ENCODE measurements around the gene NT5DC1.

The NT5DC1 gene

GRCh38 chr6:116100419-116101301 lies at the start of gene NT5DC1:
TSS of gene NT5DC1 (plus strand) at chr6:116100853. CDS start at chr6:116100931, 78 bp downstream.
- peak; percentile 60 for DNase-seq (ENCODE audit: low spot score)
- FAIRE-seq, result no peak

GRCh38 chr6:116051244-116051643 lies 49.4 kb upstream of the NT5DC1 start:
- DNase-seq (ENCODE audit: low spot score) (no peak), FAIRE-seq (no peak)

GRCh38 chr6:116055513-116055912 lies 45.1 kb upstream of the NT5DC1 start:
- FAIRE-seq, result no peak
- no peak for DNase-seq (ENCODE audit: low spot score)

- FAIRE-seq, result no peak
- no peak for DNase-seq (ENCODE audit: low spot score)
These were observed 42.9 kb upstream of the NT5DC1 start for GRCh38 chr6:116057766-116058165.

GRCh38 chr6:116059713-116060571 lies 40.7 kb upstream of the NT5DC1 start:
- DNase-seq (ENCODE audit: low spot score), result no peak
- FAIRE-seq, result no peak

- DNase-seq (ENCODE audit: low spot score) (peak; percentile 72), FAIRE-seq (peak; percentile 89)
These were observed 39.9 kb upstream of the NT5DC1 start, which contains the start of gene FRK for GRCh38 chr6:116060572-116061283. TSS of gene FRK (minus strand) at chr6:116060891. CDS start at chr6:116060311, 580 bp downstream.

GRCh38 chr6:116062496-116062895 lies 38.2 kb upstream of the NT5DC1 start:
- DNase-seq (ENCODE audit: low spot score) (no peak), FAIRE-seq (no peak)

GRCh38 chr6:116064666-116065065 lies 36.0 kb upstream of the NT5DC1 start:
- no peak for DNase-seq (ENCODE audit: low spot score)
- no peak for FAIRE-seq

GRCh38 chr6:116066789-116067188 lies 33.9 kb upstream of the NT5DC1 start:
- no peak for FAIRE-seq

GRCh38 chr6:116070101-116070500 lies 30.6 kb upstream of the NT5DC1 start:
- no peak for DNase-seq (ENCODE audit: low spot score)
- no peak for FAIRE-seq

More at GRCh38 chr6:116066789-116067188, 33.9 kb upstream of the NT5DC1 start:
- no peak for DNase-seq (ENCODE audit: low spot score)

- DNase-seq (ENCODE audit: low spot score), result no peak
- FAIRE-seq, result no peak
These were observed 29.9 kb upstream of the NT5DC1 start for GRCh38 chr6:116070616-116071389.

- no peak for FAIRE-seq
- no peak for DNase-seq (ENCODE audit: low spot score)
These were observed 28.3 kb upstream of the NT5DC1 start for GRCh38 chr6:116072368-116072767.

- FAIRE-seq (no peak), DNase-seq (ENCODE audit: low spot score) (peak; percentile 42)
These were observed 26.8 kb upstream of the NT5DC1 start for GRCh38 chr6:116073765-116074440.

GRCh38 chr6:116074732-116075390 lies 25.8 kb upstream of the NT5DC1 start:
- DNase-seq (ENCODE audit: low spot score), result no peak
- FAIRE-seq, result no peak

- no peak for DNase-seq (ENCODE audit: low spot score)
- no peak for FAIRE-seq
These were observed 22.1 kb upstream of the NT5DC1 start for GRCh38 chr6:116078522-116078921.

- DNase-seq (ENCODE audit: low spot score) (no peak), FAIRE-seq (no peak)
These were observed 21.7 kb upstream of the NT5DC1 start for GRCh38 chr6:116078945-116079344.

- no peak for DNase-seq (ENCODE audit: low spot score)
- no peak for FAIRE-seq
These were observed 17.6 kb upstream of the NT5DC1 start for GRCh38 chr6:116083052-116083451.

- FAIRE-seq (no peak), DNase-seq (ENCODE audit: low spot score) (no peak)
These were observed 16.4 kb upstream of the NT5DC1 start for GRCh38 chr6:116084284-116084683.

- no peak for DNase-seq (ENCODE audit: low spot score)
- no peak for FAIRE-seq
These were observed 13.1 kb upstream of the NT5DC1 start for GRCh38 chr6:116087437-116088027.

Data from RCC 7860 (cell line).